T-cell (primary cell): ENCODE results near the gene SFXN4. TPM values are rescaled to one million over a fixed set of nuclear protein-coding genes. Genes with fewer than 3 reads are reported as not detected.
"Not testable (repeated sequence)": the region's sequence is repeated elsewhere in the genome, so short reads cannot be mapped to it uniquely, and the experiment has no call there.

Experiments
- ATAC-seq, 4 experiments: fragments of 200-7000 bp in 3 of 4; fragments of 150-1000 bp in 1 of 4; cut with Tn5 transposase; replicated peaks in 1 of 4; 1 replicate in 3 of 4; 2 replicates in 1 of 4; pipeline ENCODE4 v1.10.0; 2021; ENCODE audit warnings: moderate library complexity in 3 of 4, mild to moderate bottlenecking in 2 of 4, moderate number of reproducible peaks in 1 of 4
- CTCF ChIA-PET, 2 donors: fragments of 300-600 bp; sonication (Branson Sonifier 250); formaldehyde crosslinking; loops; one replicate each; lab custom pipeline; 2022; ENCODE audit warnings: antibody characterized with exemption in 2 of 2; lab: Charles Lee
- POLR2A ChIA-PET, 2 donors: fragments of 300-600 bp; sonication (Branson Sonifier 250); formaldehyde crosslinking; loops; one replicate each; lab custom pipeline; 2022; ENCODE audit warnings: antibody characterized with exemption in 2 of 2; lab: Charles Lee
- DNase-seq, 35 experiments: peaks; one replicate each; pipeline versions ENCODE4 v3.0.0 to v3.0.0-alpha.2; 2013 to 2023
- H3K27ac ChIP-seq: one replicate; pipeline ENCODE4 v1.5.1; 2013; ENCODE audit warnings: low read length
- H3K27me3 ChIP-seq, 2 experiments: replicated peaks in 1 of 2; 1 replicate in 1 of 2; 2 replicates in 1 of 2; pipeline versions ENCODE4 v1.6.1 to v1.7.0; 2013; ENCODE audit warnings: low read length in 1 of 2, mixed read lengths in 1 of 2; ENCODE audit not compliant: control insufficient read depth in 2 of 2, insufficient read depth in 2 of 2; ENCODE audit errors: extremely low read depth in 1 of 2
- H3K36me3 ChIP-seq, 2 donors: 1 replicate in 1 of 2; 2 replicates in 1 of 2; pipeline versions ENCODE4 v1.6.1 to v1.7.0; 2013; ENCODE audit warnings: low read length in 1 of 2; ENCODE audit not compliant: control insufficient read depth in 2 of 2, insufficient read depth in 1 of 2; ENCODE audit errors: extremely low read depth in 1 of 2
- H3K4me1 ChIP-seq, 2 experiments: 1 replicate in 1 of 2; 2 replicates in 1 of 2; pipeline versions ENCODE4 v1.6.1 to v1.7.0; 2013; ENCODE audit warnings: low read length in 2 of 2, mixed read lengths in 1 of 2; ENCODE audit not compliant: insufficient read depth in 2 of 2, control insufficient read depth in 1 of 2; ENCODE audit errors: extremely low read depth in 1 of 2
- H3K4me3 ChIP-seq, 2 donors: 1 replicate in 1 of 2; 2 replicates in 1 of 2; pipeline versions ENCODE4 v1.5.1 to v1.7.0; 2013; ENCODE audit warnings: mild to moderate bottlenecking in 2 of 2, low read length in 1 of 2, moderate library complexity in 1 of 2; ENCODE audit not compliant: control insufficient read depth in 1 of 2; ENCODE audit errors: extremely low read depth in 1 of 2
- H3K9me3 ChIP-seq: 2 replicates; pipeline ENCODE4 v1.7.0; 2013
- H3K27ac Mint-ChIP-seq, 2 donors: one replicate each; pipeline ENCODE4 v1.8.0; 2020 to 2021; ENCODE audit warnings: mild to moderate bottlenecking in 2 of 2, mixed read lengths in 2 of 2
- H3K27me3 Mint-ChIP-seq, 2 donors: one replicate each; pipeline ENCODE4 v1.8.0; 2021 to 2022; ENCODE audit warnings: mixed read lengths in 2 of 2
- H3K36me3 Mint-ChIP-seq: one replicate; pipeline ENCODE4 v1.8.0; 2021; ENCODE audit warnings: mixed read lengths
- H3K4me1 Mint-ChIP-seq, 3 donors: one replicate each; pipeline ENCODE4 v1.8.0; 2020 to 2022; ENCODE audit warnings: mixed read lengths in 3 of 3, mild to moderate bottlenecking in 1 of 3
- H3K4me3 Mint-ChIP-seq, 3 donors: one replicate each; pipeline ENCODE4 v1.8.0; 2020 to 2022; ENCODE audit warnings: mild to moderate bottlenecking in 3 of 3, mixed read lengths in 3 of 3, moderate library complexity in 3 of 3
- H3K9me3 Mint-ChIP-seq, 3 donors: one replicate each; pipeline ENCODE4 v1.8.0; 2020 to 2022; ENCODE audit warnings: mixed read lengths in 3 of 3
- WGBS: methylation state at CpG from one replicate; pipeline ENCODE4 v1.1.5; 2013; ENCODE audit warnings: missing lambda C conversion rate; ENCODE audit not compliant: insufficient coverage; 5-methylcytosine and 5-hydroxymethylcytosine counted together
- total RNA-seq, 35 experiments: library from RNA in 6 of 35; stranded (reverse) in 6 of 35; fragments of 120-200 nt in 1 of 35; gene quantifications; one replicate each; pipeline versions ENCODE4 v1.2.1 to v1.2.4 and lab custom pipeline; 2013 to 2026

SFXN4 gene
- total RNA-seq, 5 donors from 2014 or later (not counting 1 experiment from before 2014, with no cell fraction given) = 10.4 to 19.4 (median 13.9) TPM

DNA sequence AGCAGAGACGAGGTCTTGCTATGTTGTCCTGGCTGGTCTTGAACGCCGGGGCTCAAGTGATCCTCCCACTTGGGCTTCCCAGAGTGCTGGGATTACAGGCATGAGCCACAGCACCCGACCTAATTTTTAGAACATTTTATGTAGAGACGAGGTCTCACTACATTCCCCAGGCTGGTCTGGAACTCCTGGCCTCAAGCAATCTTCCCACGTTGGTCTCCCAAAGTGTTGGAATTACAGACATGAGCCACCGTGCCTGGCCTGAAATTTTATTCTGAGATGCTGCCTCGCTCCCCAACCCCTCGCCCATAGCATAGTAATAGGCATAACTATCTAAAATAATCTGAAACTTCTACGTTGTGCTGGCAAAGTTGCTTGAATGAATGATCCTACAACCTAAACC is 21.9 kb downstream of the SFXN4 start:
- Histone ChIP-seq H3K27me3 (no peaks in the 10 kb centered on the region), H3K4me3 (no peak overlapping the region), H3K9me3 (no peaks in the 10 kb centered on the region), H3K4me1 (no peaks in the 10 kb centered on the region), H3K27ac (no peak overlapping the region), H3K36me3 (peaks cover 11 to 21% of the 10 kb centered on the region in 2 donors)
- Mint-ChIP-seq H3K9me3 (no peaks in the 10 kb centered on the region), H3K4me3 (no peak overlapping the region), H3K27ac (peak overlapping the region in 1 of 2 donors; percentile 25), H3K36me3 (peaks cover 19% of the 10 kb centered on the region), H3K27me3 (no peaks in the 10 kb centered on the region), H3K4me1 (peaks cover 5 to 7% (median 6%) of the 10 kb centered on the region in 3 donors)
- ChIA-PET CTCF (interaction anchor here in 1 of 2 donors (0.6 kb wide), 1 partner anchor 300 kb away, joined by 4 read pairs; no protein-coding TSS in a partner anchor), POLR2A (no interaction called here)
- ATAC-seq (no peak), DNase-seq (no peak)
- WGBS = 90% methylated on average over 5 of the region's 10 CpGs

GRCh38 chr10:119140603-119141245 is 24.8 kb downstream of the SFXN4 start:
- no peaks in the 10 kb centered on the region for H3K27me3 Mint-ChIP-seq
- DNase-seq = no peak
- WGBS = 95% methylated on average over 9 of the region's 21 CpGs
- no peaks in the 10 kb centered on the region for H3K9me3 Mint-ChIP-seq
- ChIA-PET CTCF (no interaction called here), POLR2A (no interaction called here)
- Histone ChIP-seq H3K4me3 (no peak overlapping the region), H3K27ac (no peak overlapping the region), H3K9me3 (no peaks in the 10 kb centered on the region), H3K27me3 (no peaks in the 10 kb centered on the region), H3K36me3 (peaks cover 6 to 7% of the 10 kb centered on the region in 2 donors), H3K4me1 (no peaks in the 10 kb centered on the region)
- no peak overlapping the region for H3K4me3 Mint-ChIP-seq
- no peak for ATAC-seq
- H3K36me3 Mint-ChIP-seq = peaks cover 23% of the 10 kb centered on the region
- H3K4me1 Mint-ChIP-seq = peaks cover 5 to 7% (median 6%) of the 10 kb centered on the region in 3 donors
- no peak overlapping the region for H3K27ac Mint-ChIP-seq

DNA sequence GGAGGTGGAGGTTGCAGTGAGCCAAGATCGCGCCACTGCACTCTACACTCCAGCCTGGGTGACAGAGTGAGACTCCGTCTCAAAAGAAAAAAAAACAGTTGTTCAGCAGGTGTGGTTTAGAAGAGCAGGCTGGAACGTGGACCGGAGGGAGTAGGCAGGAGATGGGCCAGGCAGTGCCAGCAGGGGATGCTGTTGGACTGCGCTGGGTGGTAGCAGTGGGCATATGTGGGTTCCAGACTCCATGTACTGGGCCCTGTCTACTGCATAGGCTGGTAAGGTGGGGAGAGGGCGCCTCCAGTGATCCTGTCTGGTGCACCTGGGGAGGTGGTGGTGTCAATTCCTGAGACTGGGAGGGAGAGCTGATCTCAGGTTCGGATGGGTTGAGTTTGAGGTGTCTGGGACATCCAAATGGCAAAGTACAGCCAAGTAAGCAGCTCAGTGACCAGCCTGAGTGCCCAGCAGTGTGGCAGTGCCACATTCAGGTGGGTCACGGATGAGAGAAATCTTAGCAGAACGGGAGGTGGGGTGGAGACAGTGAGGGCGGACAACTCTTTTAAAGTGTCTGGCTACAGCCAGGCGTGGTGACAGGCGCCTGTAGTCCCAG is 25.9 kb downstream of the SFXN4 start:
- ATAC-seq (peak; percentile 80 to 88 (median 82)), DNase-seq (peak; percentile 7 to 64 (median 38))
- ChIA-PET POLR2A (no interaction called here), CTCF (interaction anchor here (0.7 kb wide), 2 partner anchors 333 to 624 kb away, joined by 3 read pairs; no protein-coding TSS in a partner anchor)
- Histone ChIP-seq H3K27ac (no peak overlapping the region), H3K27me3 (no peaks in the 10 kb centered on the region), H3K36me3 (peaks cover 6 to 12% of the 10 kb centered on the region in 2 donors), H3K9me3 (no peaks in the 10 kb centered on the region), H3K4me3 (no peak overlapping the region), H3K4me1 (no peaks in the 10 kb centered on the region)
- no peaks in the 10 kb centered on the region for H3K27me3 Mint-ChIP-seq
- peaks cover 28% of the 10 kb centered on the region for H3K36me3 Mint-ChIP-seq
- no peaks in the 10 kb centered on the region for H3K9me3 Mint-ChIP-seq
- peaks cover 7 to 11% (median 9%) of the 10 kb centered on the region in 3 donors for H3K4me1 Mint-ChIP-seq
- 82% methylated on average over 12 of the region's 13 CpGs for WGBS
- no peak overlapping the region for H3K4me3 Mint-ChIP-seq
- peak overlapping the region; percentile 53 to 78 for H3K27ac Mint-ChIP-seq

- H3K27ac Mint-ChIP-seq = peak overlapping the region; percentile 10 to 78
- POLR2A ChIA-PET = no interaction called here
- 94% methylated on average over 12 of the region's 16 CpGs for WGBS
- Histone ChIP-seq H3K4me1 (no peaks in the 10 kb centered on the region), H3K9me3 (no peaks in the 10 kb centered on the region), H3K4me3 (no peak overlapping the region), H3K36me3 (peaks cover 6 to 16% of the 10 kb centered on the region in 2 donors), H3K27ac (no peak overlapping the region), H3K27me3 (no peaks in the 10 kb centered on the region)
- no peaks in the 10 kb centered on the region for H3K9me3 Mint-ChIP-seq
- CTCF ChIA-PET = interaction anchor here (0.6 to 0.7 kb wide), 5 partner anchors 23 to 625 kb away, joined by 3 to 7 read pairs (median 3); no protein-coding TSS in a partner anchor
- DNase-seq (no peak), ATAC-seq (no peak)
- H3K36me3 Mint-ChIP-seq = peaks cover 31% of the 10 kb centered on the region
- H3K27me3 Mint-ChIP-seq = no peaks in the 10 kb centered on the region
- H3K4me3 Mint-ChIP-seq = no peak overlapping the region
- peaks cover 11 to 14% (median 11%) of the 10 kb centered on the region in 3 donors for H3K4me1 Mint-ChIP-seq
These were observed 26.9 kb downstream of the SFXN4 start for GRCh38 chr10:119138346-119139306.

- ATAC-seq, H3K27ac Mint-ChIP-seq, H3K9me3 Mint-ChIP-seq, H3K4me3 ChIP-seq, H3K27me3 ChIP-seq, H3K27me3 Mint-ChIP-seq, H3K27ac ChIP-seq, H3K4me1 ChIP-seq, DNase-seq, H3K9me3 ChIP-seq, H3K4me3 Mint-ChIP-seq, POLR2A ChIA-PET: not testable (repeated sequence)
- H3K36me3 Mint-ChIP-seq = peaks cover 34% of the 10 kb centered on the region
- peaks cover 14 to 18% (median 16%) of the 10 kb centered on the region in 3 donors for H3K4me1 Mint-ChIP-seq
- CTCF ChIA-PET = interaction anchor here in 1 of 2 donors (0.6 kb wide), 1 partner anchor 367 kb away, joined by 3 read pairs; no protein-coding TSS in a partner anchor
- 79% methylated on average over 4 of the region's 8 CpGs for WGBS
- H3K36me3 ChIP-seq = peaks cover 7 to 24% of the 10 kb centered on the region in 2 donors
These were observed 27.6 kb downstream of the SFXN4 start for GRCh38 chr10:119137878-119138277.

GRCh38 chr10:119136084-119136483 is 29.4 kb downstream of the SFXN4 start:
- DNase-seq (no peak), ATAC-seq (no peak)
- Mint-ChIP-seq H3K4me3 (no peak overlapping the region), H3K27ac (peak overlapping the region; percentile 11 to 22), H3K9me3 (no peaks in the 10 kb centered on the region), H3K4me1 (peaks cover 30 to 33% (median 32%) of the 10 kb centered on the region in 3 donors), H3K36me3 (peaks cover 42% of the 10 kb centered on the region), H3K27me3 (no peaks in the 10 kb centered on the region)
- H3K4me1 ChIP-seq = peaks cover 10 to 15% of the 10 kb centered on the region in 2 experiments
- H3K27me3 ChIP-seq = no peaks in the 10 kb centered on the region
- CTCF ChIA-PET = interaction anchor here in 1 of 2 donors (0.6 kb wide), 1 partner anchor 403 kb away, joined by 4 read pairs; no protein-coding TSS in a partner anchor
- POLR2A ChIA-PET = interaction anchor here (0.5 to 0.6 kb wide), 2 partner anchors 20 to 418 kb away, joined by 4 to 11 read pairs; no protein-coding TSS in a partner anchor
- peaks cover 11 to 26% of the 10 kb centered on the region in 2 donors for H3K36me3 ChIP-seq
- no peak overlapping the region for H3K4me3 ChIP-seq
- no peaks in the 10 kb centered on the region for H3K9me3 ChIP-seq
- H3K27ac ChIP-seq = no peak overlapping the region
- WGBS = 100% methylated on average over 1 of the region's 7 CpGs
